ENCODE data around the gene PSMD3.

- TF ChIP-seq, protein P1, sequence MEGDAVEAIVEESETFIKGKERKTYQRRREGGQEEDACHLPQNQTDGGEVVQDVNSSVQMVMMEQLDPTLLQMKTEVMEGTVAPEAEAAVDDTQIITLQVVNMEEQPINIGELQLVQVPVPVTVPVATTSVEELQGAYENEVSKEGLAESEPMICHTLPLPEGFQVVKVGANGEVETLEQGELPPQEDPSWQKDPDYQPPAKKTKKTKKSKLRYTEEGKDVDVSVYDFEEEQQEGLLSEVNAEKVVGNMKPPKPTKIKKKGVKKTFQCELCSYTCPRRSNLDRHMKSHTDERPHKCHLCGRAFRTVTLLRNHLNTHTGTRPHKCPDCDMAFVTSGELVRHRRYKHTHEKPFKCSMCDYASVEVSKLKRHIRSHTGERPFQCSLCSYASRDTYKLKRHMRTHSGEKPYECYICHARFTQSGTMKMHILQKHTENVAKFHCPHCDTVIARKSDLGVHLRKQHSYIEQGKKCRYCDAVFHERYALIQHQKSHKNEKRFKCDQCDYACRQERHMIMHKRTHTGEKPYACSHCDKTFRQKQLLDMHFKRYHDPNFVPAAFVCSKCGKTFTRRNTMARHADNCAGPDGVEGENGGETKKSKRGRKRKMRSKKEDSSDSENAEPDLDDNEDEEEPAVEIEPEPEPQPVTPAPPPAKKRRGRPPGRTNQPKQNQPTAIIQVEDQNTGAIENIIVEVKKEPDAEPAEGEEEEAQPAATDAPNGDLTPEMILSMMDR (IDR thresholded peaks at IDR 0.05) = no peak
- no peak for TF ChIP-seq ZFX (IDR thresholded peaks at IDR 0.05; ENCODE audit: borderline replicate concordance)
These were observed 41.5 kb upstream of the PSMD3 start for GRCh38 chr17:39939106-39939505.
